Peyer's patch (tissue), 4 donors: ENCODE results near the gene SRGAP2C.
"Not testable (repeated sequence)": the region's sequence is repeated elsewhere in the genome, so short reads cannot be mapped to it uniquely, and the experiment has no call there.

Experiments used
- CTCF ChIP-seq, 6 experiments: fragments of 450-650 bp in 4 of 6; fragments of 200-600 bp in 2 of 6; sonication (generic) in 1 of 6; IDR thresholded peaks; one replicate each; pipeline ENCODE4 v1.5.1; 2017 to 2019; ENCODE audit warnings: antibody characterized with exemption in 6 of 6, mild to moderate bottlenecking in 3 of 6, moderate library complexity in 1 of 6
- POLR2A ChIP-seq, 2 donors: fragments of 450-650 bp; IDR thresholded peaks; one replicate each; pipeline ENCODE4 v1.5.1; 2017; ENCODE audit warnings: antibody characterized with exemption in 2 of 2, mild to moderate bottlenecking in 2 of 2, moderate library complexity in 2 of 2

DNA sequence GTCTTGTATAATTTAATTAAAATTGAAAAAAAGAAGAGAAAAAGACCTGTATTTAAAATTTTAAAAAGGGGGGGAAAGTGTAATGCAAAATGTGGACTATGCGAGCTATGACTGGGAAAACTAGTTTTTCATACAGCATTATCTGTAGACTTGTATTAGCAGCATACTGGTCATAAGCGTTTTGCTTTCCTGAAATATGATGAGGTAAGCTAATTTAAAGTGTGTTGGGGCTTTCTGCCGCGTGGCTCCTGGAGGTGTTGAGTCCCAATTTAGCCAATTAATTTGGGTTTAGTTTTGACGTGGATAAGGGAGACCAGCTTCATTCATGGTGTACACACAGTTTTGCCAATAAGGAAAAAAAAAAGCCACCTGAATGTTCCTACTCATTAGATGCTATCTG is 214.4 kb downstream of the SRGAP2C start:
- TF ChIP-seq CTCF, POLR2A (IDR thresholded peaks at IDR 0.05): not testable (repeated sequence)
